ENCODE results near the gene ATP9B.

DNA sequence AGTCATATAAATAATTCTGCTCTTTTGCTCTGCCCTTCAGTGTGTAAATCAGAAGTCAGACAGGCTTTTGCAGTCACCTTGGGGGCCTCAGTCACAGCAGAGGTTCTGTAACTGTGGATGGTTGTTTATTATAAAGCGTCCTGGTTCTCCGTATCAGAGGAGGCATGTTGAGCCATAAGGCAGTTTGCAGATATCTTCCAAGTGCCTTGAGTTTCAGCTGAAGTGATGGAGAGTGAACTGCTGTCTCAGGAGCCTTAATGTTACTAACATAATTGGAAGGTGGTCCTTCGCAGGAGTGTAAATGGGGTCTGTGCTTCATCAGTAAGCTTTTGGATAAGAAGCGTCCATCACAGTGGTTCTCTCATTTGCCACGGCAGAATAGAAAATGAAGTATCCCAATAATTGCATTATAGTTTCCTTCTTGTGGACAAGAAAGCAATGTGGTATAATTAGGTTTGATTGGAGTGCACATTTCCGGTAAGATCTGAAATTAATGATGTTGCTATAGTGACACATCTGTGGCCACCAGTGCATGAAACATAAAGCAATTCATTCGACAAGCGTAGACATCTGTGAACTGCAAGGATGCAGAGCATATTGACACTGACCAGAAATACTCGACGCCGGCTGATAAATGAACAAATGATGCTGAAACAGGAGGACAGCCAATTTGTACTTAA, 214.1 kb downstream of the ATP9B start:
- TF ChIP-seq POLR2A (IDR thresholded peaks at IDR 0.05), result no peak
- no peak for TF ChIP-seq EP300 (IDR thresholded peaks at IDR 0.05)

Data from sigmoid colon (tissue), 4 donors.